K562 (cell line): ENCODE measurements around the gene ANKS1A. TPM values are rescaled to one million over a fixed set of nuclear protein-coding genes. Genes with fewer than 3 reads are reported as not detected.

Experiments used
- C11orf30 ChIP-seq: fragments of 450-650 bp; IDR thresholded peaks from 2 replicates; pipeline ENCODE4 v1.6.1; 2016; ENCODE audit warnings: low read depth, mild to moderate bottlenecking
- CREB3L1 ChIP-seq: fragments of 450-650 bp; IDR thresholded peaks from 2 replicates; pipeline ENCODE4 v1.6.1; 2014; ENCODE audit warnings: low read depth, mild to moderate bottlenecking, moderate library complexity, borderline replicate concordance
- CREM ChIP-seq: IDR thresholded peaks from 2 replicates; pipeline ENCODE4 v1.6.1; 2014; ENCODE audit warnings: antibody characterized with exemption, low read depth
- E2F4 ChIP-seq: sonication (generic); formaldehyde crosslinking; IDR thresholded peaks from 2 replicates; pipeline ENCODE4 v1.8.0; 2022; ENCODE audit warnings: mild to moderate bottlenecking, low read depth, missing genetic modification reagents
- EP300 ChIP-seq: IDR thresholded peaks from 2 replicates; pipeline ENCODE4 v1.6.1; 2012; ENCODE audit warnings: low read length, improper control_type of control experiment
- FOXK2 ChIP-seq, 2 experiments: fragments of 450-650 bp; IDR thresholded peaks in 1 of 2; conservative IDR thresholded peaks in 1 of 2; 2 replicates each; pipeline ENCODE4 v1.6.1; 2016; ENCODE audit warnings: low read depth in 2 of 2, mild to moderate bottlenecking in 1 of 2
- HDGF ChIP-seq: fragments of 450-650 bp; IDR thresholded peaks from 2 replicates; pipeline ENCODE4 v1.6.1; 2016
- HLTF ChIP-seq: fragments of 450-650 bp; IDR thresholded peaks from 2 replicates; pipeline ENCODE4 v1.6.1; 2016
- SOX6 ChIP-seq: fragments of 450-650 bp; IDR thresholded peaks from 2 replicates; pipeline ENCODE4 v1.6.1; 2014; ENCODE audit warnings: mild to moderate bottlenecking
- ZNF318 ChIP-seq, 2 experiments: fragments of 450-650 bp; IDR thresholded peaks; 2 replicates each; pipeline ENCODE4 v1.6.1; 2016; ENCODE audit warnings: mild to moderate bottlenecking in 2 of 2, borderline replicate concordance in 1 of 2, low read depth in 1 of 2, moderate library complexity in 1 of 2
- ZNF561 ChIP-seq: fragments of 450-650 bp; formaldehyde crosslinking; conservative IDR thresholded peaks from 2 replicates; pipeline ENCODE4 v1.4.0; 2020; ENCODE audit warnings: mild to moderate bottlenecking, moderate library complexity
- ZNF644 ChIP-seq: fragments of 200-800 bp; sonication (Bioruptor generic); IDR thresholded peaks from 2 replicates; pipeline ENCODE4 v1.6.1; 2016; ENCODE audit warnings: low read depth, missing genetic modification characterization, missing compliant biosample characterization
- ZNF655 ChIP-seq: fragments of 250-450 bp; sonication (Bioruptor Pico); IDR thresholded peaks from 2 replicates; pipeline ENCODE4 v1.5.0; 2021
- polyA plus RNA-seq, 8 experiments: library from polyadenylated mRNA; depleted of rRNA in 4 of 8; stranded (reverse) in 5 of 8; unstranded in 3 of 8; fragments of >200 nt; fragmentation: Nextera tagmentation in 2 of 8; fragmentation: Illumina TruSeq in 1 of 8; extraction: Ambion mirVana in 2 of 8; extraction: Trizol in 1 of 8; gene quantifications; 2 replicates each; pipeline versions ENCODE4 v1.2.1 to v1.2.3, GENCODE V29; 2011 to 2014; ENCODE audit warnings: inconsistent platforms in 1 of 8, missing spikeins in 1 of 8
- total RNA-seq, 7 experiments: library from RNA; depleted of rRNA in 6 of 7; stranded (reverse); fragments of >200 nt in 6 of 7; fragmentation: Illumina TruSeq in 2 of 7; extraction: Trizol in 2 of 7; gene quantifications; 2 replicates each; pipeline versions ENCODE4 v1.2.1 to v1.2.3, GENCODE V29; 2011 to 2021; ENCODE audit warnings: low replicate concordance in 1 of 7

The ANKS1A gene
- total and polyA plus RNA-seq, 9 of the 15 experiments (the other 6 are each of a cell fraction or from before 2014, with no cell fraction given): 1.1 to 13.8 (median 5.3) TPM

- TF ChIP-seq ZNF318 (IDR thresholded peaks at IDR 0.05; ENCODE audit: borderline replicate concordance in 1 of 2, low read depth in 1 of 2) (no peak), SOX6 (peak; percentile 63), ZNF561 (CRISPR knock-in tag) (no peak), E2F4 (CRISPR knock-in tag) (no peak), EP300 (peak; percentile 39; the same call in 1 of the 2 replicates), C11orf30 (peak; percentile 99), HLTF (no peak), CREB3L1 (peak; percentile 23; the same call in 1 of the 2 replicates), CREM (0 out of 2 replicates have a peak, but pooled peaks have one; percentile 18), FOXK2 (conservative IDR thresholded peaks at IDR 0.05 in 1 of 2, IDR thresholded peaks at IDR 0.05 in 1 of 2; ENCODE audit: low read depth in 2 of 2) (peak; percentile 46 to 67; a peak in 3 of 4 replicates), HDGF (0 out of 2 replicates have a peak, but pooled peaks have one; percentile 3), ZNF644 (tag) (no peak), ZNF655 (CRISPR knock-in tag) (no peak)
Observed at GRCh38 chr6:34969662-34970265, 80.7 kb downstream of the ANKS1A start (continued).
